HG03457 (cell line): ENCODE data around the gene ABHD15.

Source experiments
- ATAC-seq: cut with Tn5 transposase; IDR thresholded peaks from one replicate; pipeline ENCODE4 v1.9.1; 2021; ENCODE audit warnings: moderate number of reproducible peaks; ENCODE audit not compliant: unreplicated experiment

The ABHD15 gene

GRCh38 chr17:29583324-29584248 lies 16.7 kb upstream of the ABHD15 start:
- no peak for ATAC-seq

- no peak for ATAC-seq
Observed at GRCh38 chr17:29582772-29583171, 15.9 kb upstream of the ABHD15 start.

GRCh38 chr17:29582254-29582765 lies 15.5 kb upstream of the ABHD15 start:
- ATAC-seq = no peak

- ATAC-seq = no peak
Observed at GRCh38 chr17:29581583-29582253, 14.9 kb upstream of the ABHD15 start.

- peak; percentile 47 for ATAC-seq
Observed at GRCh38 chr17:29579866-29580771, 13.3 kb upstream of the ABHD15 start.

- no peak for ATAC-seq
Observed at GRCh38 chr17:29578626-29579485, 12.0 kb upstream of the ABHD15 start.

GRCh38 chr17:29577385-29578211 lies 10.8 kb upstream of the ABHD15 start:
- no peak for ATAC-seq

- ATAC-seq = no peak
Observed at GRCh38 chr17:29577001-29577370, 10.1 kb upstream of the ABHD15 start.

- ATAC-seq = no peak
Observed at GRCh38 chr17:29576214-29577000, 9.6 kb upstream of the ABHD15 start.

- no peak for ATAC-seq
Observed at GRCh38 chr17:29575511-29576213, 8.8 kb upstream of the ABHD15 start.

GRCh38 chr17:29574732-29575510 lies 8.1 kb upstream of the ABHD15 start:
- no peak for ATAC-seq

GRCh38 chr17:29573871-29574731 lies 7.3 kb upstream of the ABHD15 start:
- ATAC-seq = no peak

GRCh38 chr17:29573558-29573869 lies 6.7 kb upstream of the ABHD15 start:
- ATAC-seq = no peak

- ATAC-seq = no peak
Observed at GRCh38 chr17:29572691-29573557, 6.1 kb upstream of the ABHD15 start.
